GM21786 (cell line): ENCODE measurements around the gene ENTREP3.
"Not testable (repeated sequence)": the region's sequence is repeated elsewhere in the genome, so short reads cannot be mapped to it uniquely, and the experiment has no call there.

ENCODE experiments used
- ATAC-seq: cut with Tn5 transposase; IDR thresholded peaks from one replicate; pipeline ENCODE4 v1.9.1; 2021; ENCODE audit not compliant: unreplicated experiment

The ENTREP3 gene

DNA sequence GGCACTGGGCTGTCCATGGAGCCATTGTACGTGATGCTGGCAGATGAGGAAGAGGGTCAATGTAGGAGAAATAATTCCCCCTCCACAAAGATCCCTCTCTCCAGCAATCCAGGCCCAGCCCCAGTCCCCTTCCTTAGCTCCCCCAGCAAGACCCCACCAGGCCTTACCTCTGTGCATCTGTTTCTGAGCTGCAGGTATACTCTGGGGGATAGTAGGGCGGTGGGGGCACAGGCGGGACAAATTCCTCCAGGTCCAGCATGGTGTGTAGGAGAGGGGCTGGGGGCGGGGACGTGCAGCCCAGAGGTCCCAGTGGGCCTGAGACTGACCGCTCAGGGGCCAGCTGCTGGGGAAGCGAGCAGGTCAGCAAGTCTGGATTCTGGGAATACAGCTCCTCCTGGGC, 3.7 kb downstream of the ENTREP3 start:
- no peak for ATAC-seq

DNA sequence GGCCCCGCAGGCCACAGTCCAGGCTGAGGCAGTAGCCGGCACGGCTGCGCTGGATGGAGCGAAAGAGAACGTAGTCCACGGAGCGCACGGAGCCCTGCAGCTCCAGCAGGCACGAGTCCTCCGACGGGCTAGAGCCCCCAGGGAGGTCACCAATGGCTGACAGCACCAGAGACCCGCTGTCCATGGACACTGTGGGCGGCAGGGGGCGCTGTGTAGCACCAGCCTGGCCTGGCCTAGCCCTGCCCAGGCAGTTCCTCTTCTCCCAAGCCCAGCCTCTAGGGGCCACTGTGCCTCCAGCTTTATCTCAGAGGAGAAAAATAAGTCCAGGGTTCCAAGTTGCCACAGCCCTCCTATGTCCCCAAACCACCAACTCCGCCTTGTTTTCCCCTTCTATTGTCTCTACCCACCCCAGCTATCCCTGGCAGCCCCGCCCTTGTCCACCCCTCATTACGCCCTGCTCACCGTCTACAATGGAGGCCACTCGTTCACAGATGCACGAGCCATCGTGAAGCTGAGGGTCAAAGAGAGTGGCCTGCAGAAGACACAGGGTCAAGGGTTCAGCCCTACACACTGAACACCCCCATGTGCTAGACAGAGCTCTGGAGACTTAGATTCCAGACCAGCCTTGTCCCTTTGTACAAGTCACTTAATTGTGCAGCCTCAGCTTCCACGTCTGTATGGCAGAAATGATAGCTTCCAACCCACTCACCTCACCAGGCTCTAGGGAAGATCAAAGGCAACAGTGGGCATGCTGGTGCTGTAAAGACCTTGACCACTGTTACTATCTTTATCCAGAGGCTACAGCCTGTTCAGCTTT, 4.4 kb downstream of the ENTREP3 start:
- ATAC-seq = peak; percentile 79

DNA sequence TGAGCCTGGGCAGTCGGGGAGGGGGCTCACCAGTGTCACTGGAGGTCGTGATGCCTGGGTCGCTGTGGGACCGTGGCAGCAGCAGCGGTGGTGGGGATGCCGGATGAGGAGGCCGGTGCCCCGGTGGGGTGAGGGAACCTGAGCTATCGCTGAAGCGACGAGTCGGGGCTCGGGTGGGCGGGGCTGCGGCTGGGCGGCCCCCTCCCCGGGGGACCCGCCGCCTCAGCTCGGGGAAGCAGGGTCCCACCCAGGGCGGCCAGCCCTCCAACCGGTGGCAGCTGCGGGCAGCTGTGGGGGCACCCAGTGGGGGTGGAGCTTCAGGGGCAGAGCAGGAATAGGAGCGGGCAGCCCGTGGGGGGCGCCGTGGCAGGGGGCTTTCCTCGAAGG, 5.0 kb downstream of the ENTREP3 start:
- ATAC-seq = peak; percentile 3

DNA sequence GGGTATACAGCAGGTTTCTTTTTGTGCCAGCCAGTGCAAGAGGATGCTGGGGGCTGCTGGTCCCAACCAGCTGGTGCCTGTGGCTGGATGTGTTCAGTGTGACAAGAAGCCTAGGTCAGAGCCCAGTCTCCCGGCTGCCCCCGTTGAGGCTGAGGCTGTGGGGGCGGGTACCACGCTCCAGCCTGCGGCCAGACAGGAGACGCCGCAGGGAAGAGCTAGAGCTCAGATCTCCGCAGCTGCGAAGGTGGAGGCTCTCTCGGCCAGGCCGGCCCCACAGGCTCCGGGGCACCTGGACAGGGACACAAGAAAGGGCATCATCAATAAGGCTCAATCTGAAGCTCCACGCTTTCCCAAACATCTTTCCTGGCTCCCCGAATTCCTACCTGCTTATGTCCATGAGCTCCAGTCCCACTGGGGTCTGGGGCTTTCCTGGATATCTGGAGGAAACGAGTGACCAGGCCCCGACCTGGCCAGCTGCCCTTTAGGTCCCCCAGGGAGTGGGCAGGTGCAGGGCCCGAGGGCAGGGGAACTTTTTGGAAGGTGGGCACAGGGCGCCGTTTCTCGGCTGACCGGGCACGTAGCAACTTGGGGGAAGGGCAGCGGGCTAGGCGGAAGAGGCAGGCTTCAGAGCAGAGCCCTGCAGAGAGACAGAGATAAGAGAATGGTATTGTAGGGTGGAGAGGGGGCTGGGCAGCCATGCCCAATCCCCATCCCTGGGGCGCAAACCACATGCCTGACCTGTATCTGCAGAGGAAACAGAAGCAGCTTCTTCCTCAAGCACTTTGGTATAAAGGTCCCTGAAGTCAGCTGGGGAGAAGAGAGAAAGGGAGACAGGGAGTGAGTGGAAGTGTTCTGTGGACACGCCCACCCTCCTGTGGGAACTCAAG, 7.4 kb downstream of the ENTREP3 start:
- no peak for ATAC-seq

DNA sequence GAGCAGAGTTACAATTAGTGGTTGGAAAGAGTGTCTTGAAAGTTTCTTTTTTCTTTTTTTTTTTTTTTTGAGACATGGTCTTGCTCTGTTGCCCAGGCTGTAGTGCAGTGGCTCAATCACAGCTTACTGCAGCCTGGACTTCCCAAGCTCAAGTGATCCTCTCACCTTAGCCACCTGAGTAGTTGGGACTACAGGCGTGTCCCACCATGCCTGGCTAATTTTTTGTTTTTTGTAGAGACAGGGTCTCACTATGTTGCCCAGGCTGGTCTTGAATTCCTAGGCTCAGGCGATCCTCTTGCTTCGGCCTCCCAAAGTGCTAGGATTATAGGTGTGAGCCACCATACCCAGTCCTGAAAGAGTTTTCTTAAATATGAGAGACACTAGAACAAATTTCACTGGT, 8.5 kb downstream of the ENTREP3 start:
- ATAC-seq = not testable (repeated sequence)

DNA sequence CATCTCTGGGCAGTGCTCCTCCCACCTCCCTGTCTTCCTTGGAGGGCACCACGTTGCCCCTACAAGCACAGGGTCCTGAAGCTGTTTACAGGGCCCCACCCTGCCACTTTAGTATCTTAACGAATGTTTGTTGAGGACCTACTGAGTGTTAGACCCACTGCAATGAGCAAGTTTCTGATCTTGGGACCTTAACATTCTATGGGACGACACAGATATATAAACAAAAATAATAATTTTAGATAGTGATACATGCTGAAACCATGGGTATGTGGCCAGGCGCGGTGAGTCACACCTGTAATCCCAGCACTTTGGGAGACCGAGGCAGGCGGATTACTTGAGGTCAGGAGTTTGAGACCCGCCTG, 10.1 kb downstream of the ENTREP3 start:
- no peak for ATAC-seq

DNA sequence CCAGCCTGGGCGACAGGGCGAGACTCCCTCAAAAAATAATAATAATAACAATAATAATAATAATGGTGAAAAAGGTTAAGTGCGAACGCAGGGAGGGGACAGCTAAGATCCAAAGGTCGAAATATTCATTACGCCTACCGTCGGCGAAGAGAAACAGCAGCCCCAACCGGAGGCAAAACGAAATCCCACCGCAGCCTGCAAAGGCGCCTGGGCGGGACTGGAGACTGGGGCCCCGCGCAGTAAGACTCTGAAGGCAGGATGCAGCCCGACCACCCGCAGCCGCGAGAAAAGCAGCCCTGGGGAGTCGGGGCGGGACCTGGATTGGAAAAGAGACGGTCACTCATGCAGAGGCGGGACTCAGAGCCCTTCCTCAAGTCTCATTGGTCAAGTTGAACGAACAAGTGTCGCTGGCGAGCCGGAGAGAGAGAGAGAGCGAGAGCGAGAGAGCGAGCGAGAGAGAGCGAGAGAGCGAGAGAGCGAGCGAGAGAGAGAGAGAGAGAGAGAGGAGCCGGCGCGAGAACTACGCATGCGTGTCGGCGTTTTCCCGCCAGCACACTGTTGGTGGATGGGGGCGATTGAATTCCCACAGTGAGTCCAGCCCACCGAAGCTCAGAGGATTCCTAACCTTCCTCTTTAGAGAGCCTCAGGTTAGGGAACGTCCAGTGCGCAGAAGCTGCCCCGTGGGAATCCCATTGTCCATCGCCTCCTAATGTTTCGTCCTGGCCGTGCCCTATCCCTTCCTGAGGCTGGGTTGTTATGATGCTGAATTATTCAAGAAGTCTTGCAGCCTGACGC, 10.7 kb downstream of the ENTREP3 start:
- ATAC-seq = peak; percentile 85

DNA sequence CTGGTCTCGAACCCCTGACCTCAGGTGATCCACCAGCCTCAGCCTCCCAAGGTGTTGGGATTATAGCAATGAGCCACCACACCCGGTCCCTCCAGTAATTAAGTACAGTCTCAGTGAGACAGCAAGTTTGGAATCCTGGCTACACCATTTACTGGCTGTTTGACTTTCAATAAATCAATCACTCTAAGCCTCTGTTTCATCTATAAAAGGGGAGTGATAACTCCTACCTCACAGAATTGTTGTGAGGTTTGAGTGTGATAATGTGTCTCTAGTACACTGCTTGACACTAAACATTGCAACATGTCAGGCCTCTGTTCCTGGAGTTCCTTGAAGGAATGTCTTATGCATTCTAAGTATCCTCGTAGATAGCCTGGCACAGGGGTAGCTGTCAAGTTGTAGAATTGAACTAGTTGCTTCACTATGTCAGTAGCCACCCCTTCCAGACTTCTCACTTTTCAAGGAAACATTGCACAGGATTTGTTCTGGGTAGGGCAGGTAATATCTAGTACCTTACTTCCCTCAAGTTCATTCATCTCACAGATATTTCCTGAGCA, 12.4 kb downstream of the ENTREP3 start:
- no peak for ATAC-seq

DNA sequence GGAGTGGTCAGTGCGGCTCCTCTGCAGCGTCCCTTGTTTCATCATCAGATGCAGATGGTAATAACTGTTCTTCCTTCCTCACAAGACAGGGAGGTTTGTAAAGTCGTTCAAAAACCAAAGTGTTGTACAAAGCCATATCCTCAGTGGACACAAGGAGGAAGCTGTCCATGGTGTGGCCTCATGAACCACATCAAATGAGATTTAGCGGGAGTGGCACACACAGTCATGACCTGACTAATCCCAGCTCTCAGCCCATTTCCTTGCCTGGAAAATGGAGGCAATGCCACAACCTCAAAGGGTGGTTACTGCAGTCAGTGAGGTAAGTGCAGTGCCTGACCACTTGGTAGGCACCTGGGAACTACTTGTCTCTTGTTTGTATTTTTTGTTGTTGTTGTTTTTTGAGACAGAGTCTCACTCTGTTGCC, 13.4 kb downstream of the ENTREP3 start:
- no peak for ATAC-seq

DNA sequence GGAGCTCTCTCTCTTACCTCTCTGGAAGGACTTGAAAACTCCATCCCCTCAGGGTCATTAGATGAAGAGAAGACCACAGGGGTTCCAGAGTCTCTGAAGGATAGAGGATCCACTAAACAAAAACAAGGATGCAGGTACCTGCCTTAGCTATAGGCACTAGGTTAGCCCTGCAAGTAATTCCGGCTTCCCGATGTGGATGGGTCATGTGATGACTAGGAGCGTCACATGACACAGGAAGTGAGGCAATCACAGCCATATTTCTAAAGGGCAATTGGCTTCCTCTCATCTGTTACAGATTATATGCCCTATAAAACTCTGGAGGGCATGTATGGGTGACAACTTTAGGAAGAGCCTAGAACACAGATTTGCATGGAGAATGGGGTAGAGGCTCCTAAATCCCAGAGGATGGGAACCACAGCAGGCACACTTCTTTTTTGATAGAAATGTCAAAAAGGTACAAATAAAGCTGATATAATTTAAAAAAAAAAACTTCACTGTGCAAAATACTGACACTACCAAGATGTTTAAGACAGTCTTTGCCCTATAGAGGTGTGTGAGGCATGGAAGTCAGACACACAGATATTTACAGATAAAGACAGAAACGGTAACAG, 14.1 kb downstream of the ENTREP3 start:
- peak; percentile 39 for ATAC-seq

DNA sequence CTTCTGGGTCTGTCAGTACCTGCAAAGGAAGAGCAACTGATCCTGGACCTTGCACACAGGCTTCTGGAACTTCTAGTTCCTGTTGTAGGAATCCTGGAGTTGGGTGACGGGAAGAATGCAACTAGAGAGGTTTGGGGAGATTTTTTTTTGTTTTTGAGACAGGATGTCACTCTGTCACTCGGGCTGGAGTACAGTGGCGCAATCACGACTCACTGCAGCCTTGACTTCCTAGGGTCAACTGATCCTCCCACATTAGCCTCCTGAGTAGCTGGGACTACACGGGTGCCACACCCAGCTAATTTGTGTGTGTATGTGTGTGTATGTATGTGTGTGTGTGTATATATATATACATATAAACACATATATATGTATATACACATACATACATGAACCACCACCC, 18.8 kb downstream of the ENTREP3 start:
- ATAC-seq = no peak

DNA sequence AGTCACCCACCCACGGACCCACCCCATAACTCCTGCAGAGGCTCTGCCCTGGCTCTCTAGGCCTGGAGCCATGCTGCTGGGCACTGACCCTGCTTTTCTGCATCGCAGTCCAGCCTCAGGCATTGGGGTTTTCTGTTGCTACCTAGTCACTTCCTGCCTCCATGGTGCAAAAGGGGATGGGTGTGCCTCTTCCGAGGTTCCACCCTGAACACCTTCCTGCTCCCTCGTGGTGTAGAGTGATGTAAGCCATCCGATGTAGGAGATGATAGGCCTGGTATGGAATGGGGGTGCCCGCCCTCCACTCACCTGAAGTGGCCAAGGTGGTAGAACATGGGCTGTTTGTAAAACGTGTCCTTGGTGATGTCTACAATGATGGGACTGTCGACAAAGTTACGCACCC, 19.9 kb downstream of the ENTREP3 start:
- not testable (repeated sequence) for ATAC-seq

DNA sequence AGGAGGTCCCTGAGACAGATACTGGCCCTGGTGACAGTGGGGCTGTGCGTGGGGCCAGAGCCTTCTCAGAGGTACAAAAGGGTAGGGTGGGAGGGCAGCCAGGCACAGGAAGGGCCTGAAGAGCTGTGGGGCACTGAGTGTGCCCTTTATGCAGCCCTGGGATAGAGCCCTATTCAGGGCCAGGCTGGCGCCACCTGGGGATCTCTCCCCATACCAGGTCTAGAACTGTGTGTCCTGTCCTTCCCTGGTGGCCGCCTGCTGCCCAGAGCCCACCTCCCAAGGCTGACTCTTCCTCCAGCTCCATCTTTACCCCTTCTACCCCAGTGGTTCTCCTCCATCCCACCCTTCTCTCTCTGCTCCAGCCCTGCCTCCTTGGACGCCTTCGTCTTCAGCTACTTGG, 21.8 kb downstream of the ENTREP3 start:
- ATAC-seq = not testable (repeated sequence)

DNA sequence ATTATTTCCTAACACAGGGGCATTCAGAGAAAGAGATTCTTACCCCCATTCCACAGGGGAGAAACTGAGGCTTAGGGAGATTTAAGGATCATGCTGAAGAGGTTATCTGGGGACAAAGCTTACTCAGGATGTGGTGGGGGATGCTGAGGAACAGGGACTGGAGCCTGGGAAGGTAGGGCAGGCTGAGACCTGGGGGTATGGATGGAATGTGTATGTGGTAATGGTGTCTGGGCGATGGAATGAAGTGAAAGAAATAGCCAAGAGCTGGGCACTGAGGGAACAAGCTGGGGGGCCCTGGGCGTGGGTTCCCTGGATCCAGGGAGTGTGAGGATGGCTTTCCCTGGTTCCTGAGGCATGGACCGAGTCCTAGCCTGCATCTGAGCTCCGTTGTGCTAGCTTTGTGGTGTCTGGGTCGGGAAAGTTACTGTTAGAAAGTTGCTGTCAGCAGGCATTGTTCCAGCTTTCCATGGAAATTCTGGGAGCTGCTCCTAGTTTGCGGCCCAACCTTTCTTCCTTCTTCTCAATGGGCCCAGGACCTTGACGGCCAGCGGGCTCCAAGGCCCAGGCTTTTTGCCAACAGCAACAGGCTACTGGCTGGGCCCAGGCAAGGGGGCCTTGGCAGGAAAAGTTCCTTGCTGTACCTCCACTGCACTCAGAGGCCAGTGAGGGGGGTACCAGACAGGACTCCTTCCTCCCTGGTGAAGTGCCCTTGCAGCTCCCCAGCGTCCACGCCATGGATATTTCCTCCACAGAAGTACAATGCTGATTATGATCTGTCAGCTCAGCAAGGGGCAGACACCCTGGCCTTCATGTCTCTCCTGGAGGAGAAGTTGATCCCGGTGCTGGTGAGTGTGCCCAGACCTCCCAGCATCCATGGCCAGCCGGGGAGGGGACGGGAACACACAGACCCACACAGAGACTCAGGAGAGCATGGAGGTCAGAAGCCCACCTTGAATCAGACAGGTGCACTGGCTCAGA, 23.0 kb downstream of the ENTREP3 start:
- not testable (repeated sequence) for ATAC-seq

DNA sequence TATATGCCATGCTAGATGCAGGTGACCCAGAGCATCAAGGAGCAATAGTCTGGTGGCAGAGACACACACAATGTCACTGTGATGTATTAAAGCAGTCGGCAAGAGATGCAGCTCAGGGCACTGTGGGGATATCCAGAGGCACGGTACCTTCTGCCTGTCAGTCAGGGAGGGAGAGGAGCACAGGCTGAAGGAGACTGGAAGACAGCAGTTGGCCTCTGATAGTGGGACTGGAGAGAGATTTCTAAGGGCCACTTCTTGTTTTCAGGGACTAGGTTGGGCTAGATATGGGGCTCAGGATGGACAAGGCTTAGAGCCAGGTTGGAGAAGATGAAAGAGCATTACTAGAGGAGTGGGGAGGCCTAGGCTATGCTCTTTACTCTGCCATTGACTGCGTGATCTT, 24.0 kb downstream of the ENTREP3 start:
- not testable (repeated sequence) for ATAC-seq

DNA sequence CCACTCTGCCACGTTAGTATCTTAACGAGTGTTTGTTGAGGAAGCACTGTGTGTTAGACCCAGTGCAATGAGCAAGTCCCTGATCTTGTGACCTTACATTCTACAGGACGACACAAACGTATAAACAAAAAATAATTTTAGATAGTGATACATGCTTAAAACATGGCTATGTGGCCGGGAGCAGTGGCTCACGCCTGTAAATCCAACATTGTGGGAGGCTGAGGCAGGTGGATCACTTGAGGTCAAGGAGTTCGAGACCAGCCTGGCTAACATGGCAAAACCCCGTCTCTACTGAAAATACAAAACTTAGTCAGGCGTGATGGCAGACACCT, 27.2 kb downstream of the ENTREP3 start:
- ATAC-seq = no peak

DNA sequence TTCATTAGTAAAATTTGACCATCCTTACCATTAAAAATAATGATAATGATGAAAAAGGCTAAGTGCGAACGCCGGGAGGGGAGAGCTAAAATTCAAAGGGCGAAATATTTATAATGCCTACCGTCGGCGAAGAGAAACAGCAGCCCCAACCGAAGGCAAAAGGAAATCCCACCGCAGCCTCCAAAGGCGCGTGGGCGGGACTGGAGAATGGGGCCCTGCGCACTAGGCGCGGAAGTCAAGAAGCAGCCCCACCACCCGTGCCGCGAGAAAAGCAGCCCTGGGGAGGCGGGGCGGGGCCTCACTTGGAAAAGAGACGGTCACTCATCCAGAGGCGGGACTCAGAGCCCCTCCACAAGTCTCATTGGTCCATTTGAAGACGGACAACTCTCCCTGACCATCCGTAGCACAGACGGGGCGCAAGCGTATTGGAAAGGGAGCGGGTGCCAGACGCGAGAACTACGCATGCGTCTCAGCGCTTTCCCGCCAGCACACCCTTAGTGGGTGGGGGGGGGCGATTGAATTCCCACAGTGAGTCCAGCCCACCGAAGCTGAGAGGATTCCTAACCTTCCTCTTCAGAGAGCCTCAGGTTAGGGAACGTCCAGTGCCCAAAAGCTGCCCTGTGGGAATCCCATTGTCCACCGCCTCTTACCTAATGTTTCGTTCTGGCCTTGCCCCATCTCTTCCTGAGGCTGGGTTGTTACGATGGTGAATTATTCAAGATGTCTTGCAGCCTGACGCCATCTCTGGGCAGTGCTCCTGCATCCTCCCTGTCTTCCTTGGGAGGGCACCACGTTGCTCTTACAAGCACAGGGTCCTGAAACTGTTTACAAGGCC, 27.8 kb downstream of the ENTREP3 start:
- ATAC-seq = peak; percentile 88

DNA sequence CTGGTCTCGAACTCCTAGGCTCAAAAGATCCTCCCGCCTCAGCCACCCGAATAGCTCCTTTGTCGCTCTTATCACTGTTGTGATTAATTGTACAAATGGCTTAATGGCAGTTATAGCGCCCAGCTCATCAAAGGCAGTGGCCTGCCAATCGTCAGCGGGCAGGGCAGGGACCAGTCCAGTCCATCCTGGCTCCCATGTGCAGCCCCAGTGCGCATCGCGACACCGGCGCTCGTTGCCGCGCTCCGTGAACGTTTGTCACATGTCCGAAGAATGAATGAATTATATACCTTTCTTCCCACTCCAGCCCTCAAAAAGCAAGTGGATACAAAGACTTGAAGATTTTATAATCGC, 28.4 kb downstream of the ENTREP3 start:
- ATAC-seq = no peak
